D721Med (cell line): Measurements from ENCODE around the gene SLC13A3.

Source experiments
- DNase-seq: peaks from one replicate; pipeline ENCODE4 v3.0.0; 2011; ENCODE audit warnings: low spot score; ENCODE audit not compliant: insufficient read length
- FAIRE-seq: peaks from 2 replicates; lab custom pipeline; 2011; peaks lifted over from hg19 to GRCh38; lab: Jason Lieb, UNC
- CTCF ChIP-seq: IDR thresholded peaks from 2 replicates; pipeline ENCODE4 v1.5.1; 2012; ENCODE audit warnings: mild to moderate bottlenecking, control low read depth; ENCODE audit not compliant: insufficient read depth; ENCODE audit errors: missing control alignments

SLC13A3 gene

GRCh38 chr20:46695892-46696291, 44.6 kb upstream of the SLC13A3 start:
- DNase-seq (no peak), FAIRE-seq (no peak)
- no peak for TF ChIP-seq CTCF

DNA sequence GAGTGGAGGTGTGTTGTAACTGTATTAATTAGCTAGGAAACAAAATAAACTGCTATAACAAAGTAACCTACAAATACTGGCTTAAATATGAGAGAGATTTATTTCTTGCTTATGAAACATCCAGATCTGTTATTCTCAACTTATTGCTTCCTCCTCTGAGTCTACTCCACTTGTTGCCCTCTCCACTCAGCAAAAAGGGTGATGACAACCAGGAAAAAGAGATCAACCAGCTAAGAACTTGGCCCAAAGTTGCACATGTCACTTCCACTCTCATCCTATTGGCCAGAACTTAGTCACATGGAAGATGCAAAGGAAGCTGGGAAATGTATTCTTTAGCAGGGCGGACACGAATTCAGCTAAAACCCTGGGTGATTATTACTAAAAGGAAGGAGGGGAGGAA, 43.2 kb upstream of the SLC13A3 start:
- DNase-seq (no peak), FAIRE-seq (no peak)
- no peak for TF ChIP-seq CTCF

- DNase-seq (no peak), FAIRE-seq (no peak)
- no peak for TF ChIP-seq CTCF
Measured at GRCh38 chr20:46691196-46691595, 39.9 kb upstream of the SLC13A3 start.

DNA sequence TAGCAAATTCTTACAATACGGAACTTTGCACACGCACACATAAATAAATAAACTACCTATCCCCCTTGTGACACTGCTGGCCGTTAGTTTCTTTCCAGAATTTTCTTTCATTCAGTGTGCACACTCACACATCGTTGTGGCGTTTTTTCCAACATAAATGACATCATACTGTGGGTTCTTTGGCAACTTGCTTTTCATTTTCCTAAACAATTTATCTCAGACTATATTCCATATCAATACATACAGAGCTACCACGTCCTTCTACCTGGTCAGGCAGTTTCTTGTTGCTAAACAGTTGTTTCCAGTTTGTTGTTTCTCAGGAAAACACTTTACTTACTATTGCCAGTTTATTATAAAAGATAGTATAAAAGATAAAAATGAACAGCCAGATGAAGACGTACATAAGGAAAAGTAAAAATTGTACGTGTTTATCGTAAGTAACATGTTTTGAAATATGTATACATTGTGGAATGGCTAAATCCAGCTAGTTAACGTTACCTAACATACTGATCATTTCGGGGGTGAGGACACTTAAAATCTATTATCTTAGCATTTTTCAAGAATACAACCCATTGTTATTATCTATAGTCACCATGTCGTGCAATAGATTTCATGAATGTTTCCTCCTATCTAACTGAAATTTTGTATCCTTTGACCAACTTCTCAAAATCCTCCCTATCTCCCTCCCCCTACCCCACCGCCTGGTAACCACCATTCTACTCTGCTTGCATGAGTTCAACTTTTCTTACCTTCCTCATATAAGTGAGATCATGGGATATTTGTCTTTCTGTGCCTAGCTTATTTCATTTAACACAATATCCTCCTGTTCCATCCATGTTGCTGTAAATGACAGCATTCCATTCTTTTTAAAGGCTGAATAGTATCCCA, 39.2 kb upstream of the SLC13A3 start:
- DNase-seq (no peak), FAIRE-seq (no peak)
- no peak for TF ChIP-seq CTCF

DNA sequence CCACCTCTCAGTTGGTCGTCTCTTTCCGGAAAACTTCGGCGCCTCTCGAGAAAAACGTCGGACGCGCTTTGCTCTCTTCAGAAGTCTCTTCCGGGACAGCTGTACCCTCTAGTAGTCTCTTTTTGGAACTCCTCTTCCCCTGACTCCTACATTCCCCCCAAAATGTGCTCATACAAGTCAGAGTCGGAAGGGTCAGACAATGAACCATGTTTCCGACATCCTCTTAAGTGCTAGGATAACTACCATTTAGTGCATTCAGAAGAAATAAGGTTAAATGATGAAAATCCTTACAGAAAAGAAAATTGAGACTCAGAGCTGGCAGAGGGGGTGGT, 38.5 kb upstream of the SLC13A3 start:
- no peak for DNase-seq
- no peak for TF ChIP-seq CTCF
- FAIRE-seq = no peak

DNA sequence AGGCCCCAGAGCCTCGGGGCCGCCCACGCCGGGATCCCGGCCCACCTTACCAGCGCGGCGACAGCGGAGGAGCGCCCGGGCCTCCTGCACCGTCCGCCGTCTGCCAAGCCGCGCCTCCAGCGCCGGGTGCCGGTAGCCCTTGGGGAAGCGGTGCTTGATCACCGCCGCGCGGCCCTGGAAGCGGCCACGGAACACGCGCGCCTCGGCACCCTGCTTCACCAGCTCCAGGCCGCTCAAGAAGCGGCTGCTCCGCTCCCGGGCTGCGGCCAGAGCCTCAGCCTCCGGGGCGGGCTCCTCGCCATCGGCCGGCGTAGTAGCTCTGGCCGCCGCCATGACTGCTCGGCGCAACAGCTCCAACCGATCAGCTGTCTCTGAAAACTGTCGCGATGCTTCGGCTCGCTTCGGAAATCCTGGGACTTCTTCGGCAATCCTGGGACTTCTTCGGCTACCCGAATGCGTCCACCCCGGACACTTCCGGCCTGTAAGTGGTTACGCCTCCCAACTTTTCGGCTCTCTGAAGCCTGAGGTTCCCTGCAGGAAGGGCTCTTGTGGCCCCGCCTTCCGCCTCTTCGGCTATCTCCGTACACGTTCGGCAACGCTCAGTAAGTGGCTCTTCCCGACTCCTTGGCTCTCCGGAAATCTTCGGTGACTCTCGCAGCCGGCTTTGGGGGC, 38.0 kb upstream of the SLC13A3 start, which contains the start of gene TP53RK:
TSS of gene TP53RK (minus strand) at position 363 of the 672 bp plus-strand sequence. CDS start at position 333, 30 bp downstream.
- TF ChIP-seq CTCF = no peak

More for the DNA sequence above, 38.0 kb upstream of the SLC13A3 start, which contains the start of gene TP53RK:
- FAIRE-seq (no peak), DNase-seq (peak; percentile 83)
